Measurements from ENCODE around the gene ESRRG.

DNA sequence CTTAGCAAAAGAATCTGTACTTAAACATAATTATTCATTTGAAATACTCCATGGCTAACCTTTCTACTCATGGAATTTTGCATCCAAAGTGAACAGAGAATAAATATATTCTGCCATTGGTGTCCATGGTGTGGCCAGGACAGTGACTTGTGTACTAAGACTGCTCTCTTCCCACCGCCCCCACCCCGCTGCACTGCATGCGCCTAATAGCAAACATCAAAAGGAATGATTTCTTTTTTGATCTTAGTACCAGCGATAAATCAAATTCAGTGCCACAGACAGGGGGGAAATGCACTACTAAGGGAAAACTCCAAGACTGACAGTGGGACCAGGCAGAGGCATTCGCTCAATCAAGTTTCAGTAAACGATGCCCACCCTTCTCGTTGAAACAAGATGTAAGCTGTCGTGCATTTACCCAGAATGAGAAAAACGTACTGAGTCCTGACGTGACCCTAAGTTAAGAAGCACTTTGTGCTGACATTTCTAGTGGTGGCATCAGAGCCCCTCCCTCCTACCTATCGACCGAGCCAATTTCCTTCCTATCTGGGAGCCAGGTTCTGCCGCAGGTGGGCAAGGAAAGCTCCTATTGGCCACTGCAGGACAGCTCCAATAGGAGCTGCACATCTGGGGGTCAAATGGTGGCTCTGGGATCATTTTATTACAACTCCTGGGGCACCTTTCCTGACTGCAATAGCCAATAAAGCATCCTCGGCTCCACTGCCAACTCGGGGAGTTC lies 12.5 kb downstream of the ESRRG start:
- TF ChIP-seq, protein P1, sequence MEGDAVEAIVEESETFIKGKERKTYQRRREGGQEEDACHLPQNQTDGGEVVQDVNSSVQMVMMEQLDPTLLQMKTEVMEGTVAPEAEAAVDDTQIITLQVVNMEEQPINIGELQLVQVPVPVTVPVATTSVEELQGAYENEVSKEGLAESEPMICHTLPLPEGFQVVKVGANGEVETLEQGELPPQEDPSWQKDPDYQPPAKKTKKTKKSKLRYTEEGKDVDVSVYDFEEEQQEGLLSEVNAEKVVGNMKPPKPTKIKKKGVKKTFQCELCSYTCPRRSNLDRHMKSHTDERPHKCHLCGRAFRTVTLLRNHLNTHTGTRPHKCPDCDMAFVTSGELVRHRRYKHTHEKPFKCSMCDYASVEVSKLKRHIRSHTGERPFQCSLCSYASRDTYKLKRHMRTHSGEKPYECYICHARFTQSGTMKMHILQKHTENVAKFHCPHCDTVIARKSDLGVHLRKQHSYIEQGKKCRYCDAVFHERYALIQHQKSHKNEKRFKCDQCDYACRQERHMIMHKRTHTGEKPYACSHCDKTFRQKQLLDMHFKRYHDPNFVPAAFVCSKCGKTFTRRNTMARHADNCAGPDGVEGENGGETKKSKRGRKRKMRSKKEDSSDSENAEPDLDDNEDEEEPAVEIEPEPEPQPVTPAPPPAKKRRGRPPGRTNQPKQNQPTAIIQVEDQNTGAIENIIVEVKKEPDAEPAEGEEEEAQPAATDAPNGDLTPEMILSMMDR (conservative IDR thresholded peaks at IDR 0.05; ENCODE audit: low read depth in 2 of 2), result no peak
- TF ChIP-seq EZH2 (IDR thresholded peaks at IDR 0.05; ENCODE audit: low read depth, unreplicated experiment) (no peak), EZH2phosphoT487 (IDR thresholded peaks at IDR 0.05; ENCODE audit: unreplicated experiment) (no peak), POLR2AphosphoS5 (IDR thresholded peaks at IDR 0.05; ENCODE audit: low read depth) (no peak), CREB1 (CRISPR knock-in tag; IDR thresholded peaks at IDR 0.05; ENCODE audit: low read depth) (no peak), STAT1 (IDR thresholded peaks at IDR 0.05; ENCODE audit: unreplicated experiment) (no peak), JUNB (IDR thresholded peaks at IDR 0.05; ENCODE audit: unreplicated experiment) (no peak), ZNF114 (CRISPR knock-in tag; IDR thresholded peaks at IDR 0.05) (no peak)
- TF ChIP-seq, protein P2, sequence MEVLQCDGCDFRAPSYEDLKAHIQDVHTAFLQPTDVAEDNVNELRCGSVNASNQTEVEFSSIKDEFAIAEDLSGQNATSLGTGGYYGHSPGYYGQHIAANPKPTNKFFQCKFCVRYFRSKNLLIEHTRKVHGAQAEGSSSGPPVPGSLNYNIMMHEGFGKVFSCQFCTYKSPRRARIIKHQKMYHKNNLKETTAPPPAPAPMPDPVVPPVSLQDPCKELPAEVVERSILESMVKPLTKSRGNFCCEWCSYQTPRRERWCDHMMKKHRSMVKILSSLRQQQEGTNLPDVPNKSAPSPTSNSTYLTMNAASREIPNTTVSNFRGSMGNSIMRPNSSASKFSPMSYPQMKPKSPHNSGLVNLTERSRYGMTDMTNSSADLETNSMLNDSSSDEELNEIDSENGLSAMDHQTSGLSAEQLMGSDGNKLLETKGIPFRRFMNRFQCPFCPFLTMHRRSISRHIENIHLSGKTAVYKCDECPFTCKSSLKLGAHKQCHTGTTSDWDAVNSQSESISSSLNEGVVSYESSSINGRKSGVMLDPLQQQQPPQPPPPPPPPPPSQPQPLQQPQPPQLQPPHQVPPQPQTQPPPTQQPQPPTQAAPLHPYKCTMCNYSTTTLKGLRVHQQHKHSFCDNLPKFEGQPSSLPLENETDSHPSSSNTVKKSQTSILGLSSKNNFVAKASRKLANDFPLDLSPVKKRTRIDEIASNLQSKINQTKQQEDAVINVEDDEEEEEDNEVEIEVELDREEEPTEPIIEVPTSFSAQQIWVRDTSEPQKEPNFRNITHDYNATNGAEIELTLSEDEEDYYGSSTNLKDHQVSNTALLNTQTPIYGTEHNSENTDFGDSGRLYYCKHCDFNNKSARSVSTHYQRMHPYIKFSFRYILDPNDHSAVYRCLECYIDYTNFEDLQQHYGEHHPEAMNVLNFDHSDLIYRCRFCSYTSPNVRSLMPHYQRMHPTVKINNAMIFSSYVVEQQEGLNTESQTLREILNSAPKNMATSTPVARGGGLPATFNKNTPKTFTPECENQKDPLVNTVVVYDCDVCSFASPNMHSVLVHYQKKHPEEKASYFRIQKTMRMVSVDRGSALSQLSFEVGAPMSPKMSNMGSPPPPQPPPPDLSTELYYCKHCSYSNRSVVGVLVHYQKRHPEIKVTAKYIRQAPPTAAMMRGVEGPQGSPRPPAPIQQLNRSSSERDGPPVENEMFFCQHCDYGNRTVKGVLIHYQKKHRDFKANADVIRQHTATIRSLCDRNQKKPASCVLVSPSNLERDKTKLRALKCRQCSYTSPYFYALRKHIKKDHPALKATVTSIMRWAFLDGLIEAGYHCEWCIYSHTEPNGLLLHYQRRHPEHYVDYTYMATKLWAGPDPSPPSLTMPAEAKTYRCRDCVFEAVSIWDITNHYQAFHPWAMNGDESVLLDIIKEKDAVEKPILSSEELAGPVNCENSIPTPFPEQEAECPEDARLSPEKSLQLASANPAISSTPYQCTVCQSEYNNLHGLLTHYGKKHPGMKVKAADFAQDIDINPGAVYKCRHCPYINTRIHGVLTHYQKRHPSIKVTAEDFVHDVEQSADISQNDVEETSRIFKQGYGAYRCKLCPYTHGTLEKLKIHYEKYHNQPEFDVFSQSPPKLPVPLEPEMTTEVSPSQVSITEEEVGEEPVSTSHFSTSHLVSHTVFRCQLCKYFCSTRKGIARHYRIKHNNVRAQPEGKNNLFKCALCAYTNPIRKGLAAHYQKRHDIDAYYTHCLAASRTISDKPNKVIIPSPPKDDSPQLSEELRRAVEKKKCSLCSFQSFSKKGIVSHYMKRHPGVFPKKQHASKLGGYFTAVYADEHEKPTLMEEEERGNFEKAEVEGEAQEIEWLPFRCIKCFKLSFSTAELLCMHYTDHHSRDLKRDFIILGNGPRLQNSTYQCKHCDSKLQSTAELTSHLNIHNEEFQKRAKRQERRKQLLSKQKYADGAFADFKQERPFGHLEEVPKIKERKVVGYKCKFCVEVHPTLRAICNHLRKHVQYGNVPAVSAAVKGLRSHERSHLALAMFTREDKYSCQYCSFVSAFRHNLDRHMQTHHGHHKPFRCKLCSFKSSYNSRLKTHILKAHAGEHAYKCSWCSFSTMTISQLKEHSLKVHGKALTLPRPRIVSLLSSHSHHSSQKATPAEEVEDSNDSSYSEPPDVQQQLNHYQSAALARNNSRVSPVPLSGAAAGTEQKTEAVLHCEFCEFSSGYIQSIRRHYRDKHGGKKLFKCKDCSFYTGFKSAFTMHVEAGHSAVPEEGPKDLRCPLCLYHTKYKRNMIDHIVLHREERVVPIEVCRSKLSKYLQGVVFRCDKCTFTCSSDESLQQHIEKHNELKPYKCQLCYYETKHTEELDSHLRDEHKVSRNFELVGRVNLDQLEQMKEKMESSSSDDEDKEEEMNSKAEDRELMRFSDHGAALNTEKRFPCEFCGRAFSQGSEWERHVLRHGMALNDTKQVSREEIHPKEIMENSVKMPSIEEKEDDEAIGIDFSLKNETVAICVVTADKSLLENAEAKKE (CRISPR knock-in tag; IDR thresholded peaks at IDR 0.05), result no peak
- TF ChIP-seq, protein P3, sequence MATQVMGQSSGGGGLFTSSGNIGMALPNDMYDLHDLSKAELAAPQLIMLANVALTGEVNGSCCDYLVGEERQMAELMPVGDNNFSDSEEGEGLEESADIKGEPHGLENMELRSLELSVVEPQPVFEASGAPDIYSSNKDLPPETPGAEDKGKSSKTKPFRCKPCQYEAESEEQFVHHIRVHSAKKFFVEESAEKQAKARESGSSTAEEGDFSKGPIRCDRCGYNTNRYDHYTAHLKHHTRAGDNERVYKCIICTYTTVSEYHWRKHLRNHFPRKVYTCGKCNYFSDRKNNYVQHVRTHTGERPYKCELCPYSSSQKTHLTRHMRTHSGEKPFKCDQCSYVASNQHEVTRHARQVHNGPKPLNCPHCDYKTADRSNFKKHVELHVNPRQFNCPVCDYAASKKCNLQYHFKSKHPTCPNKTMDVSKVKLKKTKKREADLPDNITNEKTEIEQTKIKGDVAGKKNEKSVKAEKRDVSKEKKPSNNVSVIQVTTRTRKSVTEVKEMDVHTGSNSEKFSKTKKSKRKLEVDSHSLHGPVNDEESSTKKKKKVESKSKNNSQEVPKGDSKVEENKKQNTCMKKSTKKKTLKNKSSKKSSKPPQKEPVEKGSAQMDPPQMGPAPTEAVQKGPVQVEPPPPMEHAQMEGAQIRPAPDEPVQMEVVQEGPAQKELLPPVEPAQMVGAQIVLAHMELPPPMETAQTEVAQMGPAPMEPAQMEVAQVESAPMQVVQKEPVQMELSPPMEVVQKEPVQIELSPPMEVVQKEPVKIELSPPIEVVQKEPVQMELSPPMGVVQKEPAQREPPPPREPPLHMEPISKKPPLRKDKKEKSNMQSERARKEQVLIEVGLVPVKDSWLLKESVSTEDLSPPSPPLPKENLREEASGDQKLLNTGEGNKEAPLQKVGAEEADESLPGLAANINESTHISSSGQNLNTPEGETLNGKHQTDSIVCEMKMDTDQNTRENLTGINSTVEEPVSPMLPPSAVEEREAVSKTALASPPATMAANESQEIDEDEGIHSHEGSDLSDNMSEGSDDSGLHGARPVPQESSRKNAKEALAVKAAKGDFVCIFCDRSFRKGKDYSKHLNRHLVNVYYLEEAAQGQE (IDR thresholded peaks at IDR 0.05; ENCODE audit: unreplicated experiment), result no peak

All from GM23338 (cell line).